Astrocyte (in vitro differentiated cells and primary cell): ENCODE results near the gene PIK3C3. TPM values are rescaled to one million over a fixed set of nuclear protein-coding genes. Genes with fewer than 3 reads are reported as not detected.
"Not testable (repeated sequence)": the region's sequence is repeated elsewhere in the genome, so short reads cannot be mapped to it uniquely, and the experiment has no call there.

ENCODE experiments used
- DNase-seq: peaks from one replicate; pipeline ENCODE4 v3.0.0-alpha.2; 2010; ENCODE audit warnings: low read depth
- FAIRE-seq: peaks from 2 replicates; lab custom pipeline; 2011; peaks lifted over from hg19 to GRCh38; lab: Jason Lieb, UNC
- H2AFZ ChIP-seq: 2 replicates; pipeline ENCODE4 v1.6.0; 2012; ENCODE audit warnings: low read depth, low read length, inconsistent platforms
- H3K27ac ChIP-seq: 2 replicates; pipeline ENCODE4 v1.5.1; 2011; ENCODE audit warnings: low read depth, low read length, inconsistent platforms
- H3K27me3 ChIP-seq: 2 replicates; pipeline ENCODE4 v1.6.0; 2011; ENCODE audit warnings: low read length, inconsistent platforms; ENCODE audit not compliant: insufficient read depth
- H3K36me3 ChIP-seq: 2 replicates; pipeline ENCODE4 v1.5.1; 2011; ENCODE audit warnings: low read length, inconsistent platforms; ENCODE audit not compliant: insufficient read depth
- H3K4me1 ChIP-seq: 2 replicates; pipeline ENCODE4 v1.5.1; 2011; ENCODE audit warnings: low read length, inconsistent platforms; ENCODE audit not compliant: insufficient read depth
- H3K4me2 ChIP-seq: 2 replicates; pipeline ENCODE4 v1.6.0; 2012; ENCODE audit warnings: low read length, inconsistent platforms
- H3K4me3 ChIP-seq: 2 replicates; pipeline ENCODE4 v1.5.1; 2011; ENCODE audit warnings: low read depth, mild to moderate bottlenecking, low read length, inconsistent platforms; ENCODE audit not compliant: insufficient read depth
- H3K79me2 ChIP-seq: 2 replicates; pipeline ENCODE4 v1.6.0; 2012; ENCODE audit warnings: mild to moderate bottlenecking, low read length, inconsistent platforms; ENCODE audit not compliant: insufficient read depth
- H3K9ac ChIP-seq: 2 replicates; pipeline ENCODE4 v1.6.0; 2012; ENCODE audit warnings: mild to moderate bottlenecking, low read length, inconsistent platforms
- H3K9me3 ChIP-seq: 2 replicates; pipeline ENCODE4 v1.5.1; 2012; ENCODE audit warnings: low read depth, mild to moderate bottlenecking, low read length, inconsistent platforms; ENCODE audit not compliant: insufficient read depth
- H4K20me1 ChIP-seq: 2 replicates; pipeline ENCODE4 v1.6.0; 2012; ENCODE audit warnings: low read length, inconsistent platforms; ENCODE audit not compliant: insufficient read depth
- H3K27ac Mint-ChIP-seq: one replicate; pipeline ENCODE4 v1.8.0; 2021; ENCODE audit warnings: mild to moderate bottlenecking, mixed read lengths; ENCODE audit not compliant: unreplicated experiment
- H3K27me3 Mint-ChIP-seq: one replicate; pipeline ENCODE4 v1.8.0; 2021; ENCODE audit warnings: low read depth, mixed read lengths; ENCODE audit not compliant: unreplicated experiment
- H3K36me3 Mint-ChIP-seq: one replicate; pipeline ENCODE4 v1.8.0; 2021; ENCODE audit warnings: low read depth, mixed read lengths; ENCODE audit not compliant: unreplicated experiment
- H3K4me1 Mint-ChIP-seq: one replicate; pipeline ENCODE4 v1.8.0; 2021; ENCODE audit warnings: low read depth, mixed read lengths; ENCODE audit not compliant: unreplicated experiment
- H3K4me3 Mint-ChIP-seq: one replicate; pipeline ENCODE4 v1.8.0; 2021; ENCODE audit warnings: mild to moderate bottlenecking, moderate library complexity, mixed read lengths; ENCODE audit not compliant: unreplicated experiment
- H3K9me3 Mint-ChIP-seq: one replicate; pipeline ENCODE4 v1.8.0; 2021; ENCODE audit warnings: mild to moderate bottlenecking, mixed read lengths; ENCODE audit not compliant: unreplicated experiment
- EZH2 ChIP-seq: IDR thresholded peaks from 2 replicates; pipeline ENCODE4 v1.6.1; 2012; ENCODE audit warnings: mild to moderate bottlenecking, low read length, inconsistent platforms; ENCODE audit not compliant: insufficient read depth
- total RNA-seq: library from RNA; stranded (reverse); gene quantifications from 2 replicates; pipeline ENCODE4 v1.2.1, GENCODE V29; 2021
- TF ChIP-seq, protein P1 (sequence below): IDR thresholded peaks from 2 replicates; pipeline ENCODE4 v1.5.1; 2011; ENCODE audit warnings: low read depth, mild to moderate bottlenecking, inconsistent platforms, low read length, moderate library complexity; ENCODE audit not compliant: insufficient read depth

PIK3C3 gene
- total RNA-seq, 1 donor from 2014 or later, result 106 TPM

DNA sequence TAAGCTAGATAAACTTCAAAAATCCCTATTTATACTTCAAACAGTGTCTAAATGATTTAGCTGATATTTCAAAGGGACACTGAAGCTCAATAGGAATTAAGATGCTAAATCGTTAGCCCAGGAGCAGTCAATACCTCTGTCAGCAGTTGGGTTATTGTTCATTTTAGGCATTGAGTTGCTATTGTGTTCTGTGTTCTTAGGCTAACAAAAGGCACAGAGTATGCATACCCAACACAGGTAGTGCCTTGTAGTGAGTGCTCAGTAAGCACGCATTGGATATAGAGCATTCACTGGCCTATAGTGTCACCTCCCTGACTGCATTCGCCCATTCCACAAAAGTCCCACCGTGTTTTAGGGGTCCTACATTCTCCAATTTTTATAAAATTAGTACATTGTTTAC lies 152.3 kb downstream of the PIK3C3 start:
- no peak for DNase-seq
- Mint-ChIP-seq H3K4me3 (no peak overlapping the region), H3K27ac (no peak overlapping the region), H3K4me1 (peaks cover 19% of the 10 kb centered on the region), H3K27me3 (no peaks in the 10 kb centered on the region), H3K36me3 (peaks cover 2% of the 10 kb centered on the region), H3K9me3 (peaks cover under 1% of the 10 kb centered on the region)
- no peaks in the 10 kb centered on the region for H3K4me1 ChIP-seq
- no peak overlapping the region for H3K27ac ChIP-seq
- H2AFZ ChIP-seq, result no peak overlapping the region
- H3K27me3 ChIP-seq, result no peaks in the 10 kb centered on the region
- H3K4me2 ChIP-seq, result no peak overlapping the region
- TF ChIP-seq EZH2, result no peak
- TF ChIP-seq, protein P1, sequence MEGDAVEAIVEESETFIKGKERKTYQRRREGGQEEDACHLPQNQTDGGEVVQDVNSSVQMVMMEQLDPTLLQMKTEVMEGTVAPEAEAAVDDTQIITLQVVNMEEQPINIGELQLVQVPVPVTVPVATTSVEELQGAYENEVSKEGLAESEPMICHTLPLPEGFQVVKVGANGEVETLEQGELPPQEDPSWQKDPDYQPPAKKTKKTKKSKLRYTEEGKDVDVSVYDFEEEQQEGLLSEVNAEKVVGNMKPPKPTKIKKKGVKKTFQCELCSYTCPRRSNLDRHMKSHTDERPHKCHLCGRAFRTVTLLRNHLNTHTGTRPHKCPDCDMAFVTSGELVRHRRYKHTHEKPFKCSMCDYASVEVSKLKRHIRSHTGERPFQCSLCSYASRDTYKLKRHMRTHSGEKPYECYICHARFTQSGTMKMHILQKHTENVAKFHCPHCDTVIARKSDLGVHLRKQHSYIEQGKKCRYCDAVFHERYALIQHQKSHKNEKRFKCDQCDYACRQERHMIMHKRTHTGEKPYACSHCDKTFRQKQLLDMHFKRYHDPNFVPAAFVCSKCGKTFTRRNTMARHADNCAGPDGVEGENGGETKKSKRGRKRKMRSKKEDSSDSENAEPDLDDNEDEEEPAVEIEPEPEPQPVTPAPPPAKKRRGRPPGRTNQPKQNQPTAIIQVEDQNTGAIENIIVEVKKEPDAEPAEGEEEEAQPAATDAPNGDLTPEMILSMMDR, result no peak
- H3K9ac ChIP-seq, result no peak overlapping the region
- no peaks in the 10 kb centered on the region for H4K20me1 ChIP-seq
- H3K79me2 ChIP-seq, result no peaks in the 10 kb centered on the region
- H3K4me3 ChIP-seq, result no peak overlapping the region
- no peaks in the 10 kb centered on the region for H3K36me3 ChIP-seq
- no peaks in the 10 kb centered on the region for H3K9me3 ChIP-seq
- FAIRE-seq, result no peak

GRCh38 chr18:42107691-42108450 lies 152.8 kb downstream of the PIK3C3 start:
- Histone ChIP-seq H3K27ac (no peak overlapping the region), H2AFZ (no peak overlapping the region), H3K9me3 (no peaks in the 10 kb centered on the region), H3K9ac (no peak overlapping the region), H4K20me1 (no peaks in the 10 kb centered on the region), H3K4me2 (no peak overlapping the region), H3K4me3 (no peak overlapping the region), H3K4me1 (no peaks in the 10 kb centered on the region), H3K79me2 (no peaks in the 10 kb centered on the region), H3K27me3 (no peaks in the 10 kb centered on the region), H3K36me3 (no peaks in the 10 kb centered on the region)
- DNase-seq (no peak), FAIRE-seq (no peak)
- Mint-ChIP-seq H3K4me3 (no peak overlapping the region), H3K36me3 (peaks cover 2% of the 10 kb centered on the region), H3K9me3 (peaks cover 1% of the 10 kb centered on the region), H3K4me1 (peaks cover 21% of the 10 kb centered on the region), H3K27me3 (no peaks in the 10 kb centered on the region), H3K27ac (no peak overlapping the region)
- TF ChIP-seq, protein P1, result no peak
- no peak for TF ChIP-seq EZH2

DNA sequence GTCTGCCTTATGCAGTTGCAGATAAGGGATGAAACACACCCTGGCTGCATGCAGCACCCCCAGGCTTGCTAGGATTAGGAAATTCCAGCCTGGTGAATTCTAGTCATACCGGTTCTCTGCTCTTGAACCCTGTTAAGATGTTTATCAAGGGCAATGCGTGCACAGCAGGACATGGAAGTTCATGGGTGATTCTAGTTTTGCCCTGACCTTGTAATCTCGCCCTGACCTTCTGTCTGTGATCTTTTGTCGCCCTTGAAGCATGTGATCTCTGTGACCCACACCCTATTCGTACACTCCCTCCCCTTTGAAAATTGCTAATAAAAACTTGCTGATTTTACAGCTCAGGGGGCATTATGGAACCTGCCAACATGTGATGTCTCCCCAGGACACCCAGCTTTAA lies 157.1 kb downstream of the PIK3C3 start:
- H4K20me1 ChIP-seq, H3K27ac ChIP-seq, DNase-seq, H3K27ac Mint-ChIP-seq, H3K4me3 ChIP-seq, H3K79me2 ChIP-seq, H3K9me3 Mint-ChIP-seq, H3K9me3 ChIP-seq, H3K27me3 Mint-ChIP-seq, H3K4me3 Mint-ChIP-seq, H3K4me1 ChIP-seq, H3K9ac ChIP-seq, H3K36me3 Mint-ChIP-seq, H3K36me3 ChIP-seq, H2AFZ ChIP-seq, FAIRE-seq, H3K4me2 ChIP-seq, H3K27me3 ChIP-seq: not testable (repeated sequence)
- peaks cover 15% of the 10 kb centered on the region for H3K4me1 Mint-ChIP-seq
